GM21526 (cell line): ENCODE data around the gene MAGEH1.
"Not testable (repeated sequence)": the region's sequence is repeated elsewhere in the genome, so short reads cannot be mapped to it uniquely, and the experiment has no call there.

ENCODE experiments used
- ATAC-seq: cut with Tn5 transposase; IDR thresholded peaks from one replicate; pipeline ENCODE4 v1.9.1; 2021; ENCODE audit warnings: moderate library complexity; ENCODE audit not compliant: unreplicated experiment, low FRiP score

MAGEH1 gene

GRCh38 chrX:55451990-55452832, at the start of gene MAGEH1:
Gene MAGEH1 (plus strand): TSS chrX:55452127. CDS start chrX:55452375, 248 bp downstream.
- ATAC-seq = peak; percentile 95

- ATAC-seq = not testable (repeated sequence)
These were observed 24.8 kb upstream of the MAGEH1 start for GRCh38 chrX:55427079-55427478.

- not testable (repeated sequence) for ATAC-seq
These were observed 8.5 kb upstream of the MAGEH1 start for GRCh38 chrX:55443468-55443867.

GRCh38 chrX:55450259-55450658, 1.7 kb upstream of the MAGEH1 start:
- ATAC-seq = no peak

- ATAC-seq = no peak
These were observed 786 bp upstream of the MAGEH1 start for GRCh38 chrX:55451141-55451540.

GRCh38 chrX:55451626-55451989, 319 bp upstream of the MAGEH1 start:
- peak; percentile 29 for ATAC-seq

- no peak for ATAC-seq
These were observed 852 bp downstream of the MAGEH1 start for GRCh38 chrX:55452833-55453124.

GRCh38 chrX:55455708-55456107, 3.8 kb downstream of the MAGEH1 start:
- not testable (repeated sequence) for ATAC-seq

GRCh38 chrX:55459426-55459825, 7.5 kb downstream of the MAGEH1 start:
- ATAC-seq = not testable (repeated sequence)

- not testable (repeated sequence) for ATAC-seq
These were observed 8.0 kb downstream of the MAGEH1 start for GRCh38 chrX:55459926-55460325.

GRCh38 chrX:55464050-55464449, 12.1 kb downstream of the MAGEH1 start:
- ATAC-seq = not testable (repeated sequence)

GRCh38 chrX:55465108-55465507, 13.2 kb downstream of the MAGEH1 start:
- not testable (repeated sequence) for ATAC-seq

GRCh38 chrX:55465791-55466190, 13.9 kb downstream of the MAGEH1 start:
- not testable (repeated sequence) for ATAC-seq

GRCh38 chrX:55479956-55480355, 28.0 kb downstream of the MAGEH1 start:
- not testable (repeated sequence) for ATAC-seq

- ATAC-seq = no peak
These were observed 28.6 kb downstream of the MAGEH1 start for GRCh38 chrX:55480390-55481062.

GRCh38 chrX:55484948-55485347, 33.0 kb downstream of the MAGEH1 start:
- ATAC-seq = no peak

- ATAC-seq = no peak
These were observed 34.8 kb downstream of the MAGEH1 start for GRCh38 chrX:55486736-55487135.

GRCh38 chrX:55487143-55487542, 35.2 kb downstream of the MAGEH1 start:
- no peak for ATAC-seq

- peak; percentile 1 for ATAC-seq
These were observed 36.2 kb downstream of the MAGEH1 start for GRCh38 chrX:55488006-55488592.

- peak; percentile 57 for ATAC-seq
These were observed 36.8 kb downstream of the MAGEH1 start for GRCh38 chrX:55488593-55489313.
